Inflammatory macrophage treated with lipopolysaccharide for 1 hour (primary cell): ENCODE results near the gene LAG3.

Experiments used
- DNase-seq, 2 donors: peaks; one replicate each; pipeline ENCODE4 v3.0.0-alpha.2; 2020 to 2022

Gene LAG3

GRCh38 chr12:6772726-6773589 is 638 bp downstream of the LAG3 start:
- no peak for DNase-seq

- DNase-seq = no peak
These were observed 1.5 kb downstream of the LAG3 start for GRCh38 chr12:6773590-6774351.

GRCh38 chr12:6774499-6775062 is 2.3 kb downstream of the LAG3 start:
- DNase-seq = no peak

- DNase-seq = no peak
These were observed 3.2 kb downstream of the LAG3 start for GRCh38 chr12:6775185-6776174.

- no peak for DNase-seq
These were observed 5.1 kb downstream of the LAG3 start for GRCh38 chr12:6777386-6777785.

- no peak for DNase-seq
These were observed 5.9 kb downstream of the LAG3 start for GRCh38 chr12:6778217-6778573.

- DNase-seq = peak; percentile 76 to 94
These were observed 6.5 kb downstream of the LAG3 start for GRCh38 chr12:6778574-6779550.

GRCh38 chr12:6779708-6780432 is 7.5 kb downstream of the LAG3 start:
- DNase-seq = no peak

GRCh38 chr12:6780573-6780972 is 8.3 kb downstream of the LAG3 start:
- no peak for DNase-seq

GRCh38 chr12:6782119-6782518 is 9.8 kb downstream of the LAG3 start:
- DNase-seq = no peak

- DNase-seq = no peak
These were observed 10.7 kb downstream of the LAG3 start for GRCh38 chr12:6782850-6783566.

GRCh38 chr12:6783828-6784227 is 11.5 kb downstream of the LAG3 start:
- DNase-seq = no peak

- DNase-seq = peak in 1 of 2 donors; percentile 56
These were observed 12.0 kb downstream of the LAG3 start for GRCh38 chr12:6784296-6784695.

- DNase-seq = peak; percentile 34 to 47
These were observed 12.4 kb downstream of the LAG3 start for GRCh38 chr12:6784761-6785160.

- no peak for DNase-seq
These were observed 14.2 kb downstream of the LAG3 start for GRCh38 chr12:6786416-6787094.

GRCh38 chr12:6787309-6787708 is 15.0 kb downstream of the LAG3 start:
- no peak for DNase-seq

- DNase-seq = peak; percentile 69 to 80
These were observed 16.9 kb downstream of the LAG3 start, which contains the start of gene CD4 for GRCh38 chr12:6788972-6789924. Gene CD4, plus strand, starts transcription at chr12:6789528. Its CDS starts 10,611 bp downstream, at chr12:6800139.
